HG02571 (cell line): ENCODE results near the gene VMAC.

Source experiments
- ATAC-seq: cut with Tn5 transposase; IDR thresholded peaks from one replicate; pipeline ENCODE4 v1.9.1; 2021; ENCODE audit warnings: mild to moderate bottlenecking, moderate library complexity; ENCODE audit not compliant: unreplicated experiment

Gene VMAC

DNA sequence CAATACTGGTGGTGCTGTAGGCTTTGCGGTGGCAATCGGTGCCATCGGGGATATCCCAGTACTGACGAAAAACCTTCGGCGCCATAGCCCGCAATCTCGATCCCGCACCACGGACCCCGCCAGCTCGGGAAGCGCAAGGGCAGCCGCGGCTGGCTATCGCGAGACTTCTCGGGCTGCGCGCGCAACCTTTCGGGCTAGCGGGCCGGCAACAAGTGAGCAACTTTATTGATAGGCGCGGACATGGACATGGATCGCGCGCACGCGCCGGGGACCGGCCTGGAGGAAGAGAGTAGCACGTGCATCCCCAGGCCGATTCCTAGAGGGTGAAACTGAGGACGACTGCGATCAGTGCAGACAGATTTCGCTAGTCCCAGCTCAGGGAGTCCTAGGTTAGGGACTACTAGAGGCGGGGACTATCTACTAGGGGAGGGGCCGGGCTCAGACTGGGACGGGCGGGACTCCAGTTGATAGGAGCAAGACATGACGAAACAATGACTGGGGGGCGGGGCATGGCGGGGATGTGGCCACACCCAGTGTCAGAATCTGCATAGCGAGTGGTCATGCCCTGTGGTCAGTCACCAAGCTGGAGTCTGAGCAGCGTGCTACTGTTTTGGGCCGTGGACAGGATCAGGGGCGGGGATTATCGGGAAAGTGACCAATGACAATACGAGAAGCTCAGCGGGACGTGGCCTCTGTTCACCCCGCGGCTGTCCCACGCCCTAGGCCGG, 884 bp upstream of the VMAC start, which contains the start of gene NDUFA11:
Gene NDUFA11 (minus strand): TSS at position 167 of the 728 bp plus-strand sequence. CDS start 82 bp downstream, at position 85.
- ATAC-seq = peak; percentile 39

DNA sequence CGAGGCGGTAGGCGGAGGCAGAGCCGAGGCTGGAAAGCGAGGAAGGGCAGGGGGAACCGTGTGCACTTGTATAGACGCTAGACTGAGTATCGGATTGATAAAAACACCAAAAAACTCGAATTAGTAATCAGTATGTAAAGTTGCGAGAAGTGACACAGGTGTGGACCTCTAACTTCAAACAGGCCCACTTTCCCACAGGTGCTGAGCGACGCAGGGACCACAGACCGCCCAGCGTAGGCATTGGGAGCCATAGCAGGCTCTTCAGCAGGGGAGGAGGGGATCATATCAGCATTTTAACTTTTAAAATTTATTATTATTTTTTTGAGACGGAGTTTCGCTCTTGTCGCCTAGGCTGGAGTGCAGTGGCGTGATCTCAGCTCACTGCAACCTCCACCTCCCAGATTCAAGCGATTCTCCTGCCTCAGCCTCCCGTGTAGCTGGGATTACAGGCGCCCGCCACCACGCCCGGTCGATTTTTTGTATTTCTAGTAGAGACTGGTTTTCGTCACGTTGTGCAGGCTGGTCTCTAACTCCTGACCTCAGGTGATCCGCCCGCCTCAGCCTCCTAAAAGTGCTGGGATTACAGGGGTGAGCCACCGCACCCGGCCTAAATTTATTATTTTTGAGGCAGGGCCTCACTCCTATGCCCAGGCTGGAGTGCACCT, 574 bp downstream of the VMAC start:
- no peak for ATAC-seq

DNA sequence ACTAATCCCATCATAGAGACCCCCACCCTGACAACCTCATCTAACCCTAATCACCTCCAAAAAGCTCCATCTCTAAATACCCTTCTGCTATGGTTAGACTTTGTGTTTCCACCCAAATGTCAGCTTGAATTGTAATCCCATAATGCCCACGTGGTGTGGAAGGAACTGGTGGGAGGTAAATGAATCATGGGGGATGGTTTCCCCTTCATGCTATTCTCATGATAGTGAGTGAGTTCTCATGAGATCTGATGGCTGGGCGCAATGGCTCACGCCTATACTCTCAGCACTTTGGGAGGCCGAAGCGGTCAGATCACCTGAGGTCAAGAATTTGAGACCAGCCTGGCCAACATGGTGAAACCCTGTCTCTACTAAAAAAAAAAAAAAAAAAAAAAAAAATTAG, 2.6 kb downstream of the VMAC start:
- ATAC-seq = no peak

DNA sequence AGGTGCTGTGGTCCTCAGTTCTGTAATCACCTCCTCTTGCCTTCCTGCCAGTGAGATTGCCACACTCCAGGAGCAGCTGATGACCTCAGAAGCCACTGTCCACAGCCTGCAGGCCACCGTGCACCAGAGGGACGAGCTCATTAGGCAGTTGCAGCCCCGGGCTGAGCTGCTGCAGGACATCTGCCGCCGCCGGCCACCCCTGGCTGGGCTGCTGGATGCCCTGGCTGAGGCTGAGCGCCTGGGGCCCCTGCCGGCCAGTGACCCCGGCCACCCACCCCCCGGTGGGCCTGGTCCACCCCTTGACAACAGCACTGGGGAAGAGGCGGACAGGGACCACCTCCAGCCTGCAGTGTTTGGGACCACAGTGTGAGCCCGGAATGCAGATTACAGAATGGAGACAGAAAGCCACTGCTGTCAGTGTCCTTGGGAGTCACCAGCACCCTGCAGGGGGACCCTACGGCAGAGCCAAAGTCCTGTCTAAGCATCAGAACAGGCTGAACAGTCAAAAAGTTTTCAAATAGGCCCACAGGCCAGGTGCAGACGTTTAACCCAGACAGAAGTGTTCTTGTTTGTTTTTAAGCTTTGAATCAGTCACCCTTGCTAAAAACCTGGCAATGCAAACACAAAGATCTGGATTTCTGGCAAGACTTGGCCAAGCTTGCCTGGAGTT, 4.2 kb downstream of the VMAC start:
- ATAC-seq = no peak

DNA sequence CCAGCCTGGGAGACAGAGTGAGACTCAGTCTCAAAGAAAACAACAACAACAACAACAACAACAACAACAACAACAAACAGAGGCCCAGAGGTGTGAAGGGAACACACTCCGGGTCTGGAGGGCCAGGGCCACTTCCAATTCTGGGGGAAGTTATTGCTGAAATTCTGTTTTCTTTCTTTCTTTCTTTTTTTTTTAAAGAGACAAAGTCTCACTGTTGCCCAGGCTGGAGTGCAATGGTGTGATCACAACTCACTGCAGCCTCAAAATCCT, 5.9 kb downstream of the VMAC start:
- no peak for ATAC-seq

DNA sequence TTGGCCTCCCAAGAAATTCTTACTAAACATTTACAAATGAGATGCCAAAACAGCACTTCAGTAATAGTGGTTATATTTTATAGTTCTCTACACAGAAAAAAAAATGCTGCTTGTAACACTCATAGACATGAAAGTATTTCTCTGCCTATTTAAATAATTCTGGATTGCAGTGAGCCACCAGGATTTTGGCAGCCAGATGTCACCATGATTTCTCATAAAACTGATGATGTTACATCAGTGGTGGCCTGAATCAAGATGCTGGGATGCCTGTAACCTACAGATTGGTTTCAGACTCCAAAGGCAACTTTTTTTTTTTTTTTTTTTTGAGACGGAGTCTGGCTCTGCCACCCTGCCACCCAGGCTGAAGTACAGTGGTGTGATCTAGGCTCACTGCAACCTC, 6.7 kb downstream of the VMAC start:
- ATAC-seq = no peak

DNA sequence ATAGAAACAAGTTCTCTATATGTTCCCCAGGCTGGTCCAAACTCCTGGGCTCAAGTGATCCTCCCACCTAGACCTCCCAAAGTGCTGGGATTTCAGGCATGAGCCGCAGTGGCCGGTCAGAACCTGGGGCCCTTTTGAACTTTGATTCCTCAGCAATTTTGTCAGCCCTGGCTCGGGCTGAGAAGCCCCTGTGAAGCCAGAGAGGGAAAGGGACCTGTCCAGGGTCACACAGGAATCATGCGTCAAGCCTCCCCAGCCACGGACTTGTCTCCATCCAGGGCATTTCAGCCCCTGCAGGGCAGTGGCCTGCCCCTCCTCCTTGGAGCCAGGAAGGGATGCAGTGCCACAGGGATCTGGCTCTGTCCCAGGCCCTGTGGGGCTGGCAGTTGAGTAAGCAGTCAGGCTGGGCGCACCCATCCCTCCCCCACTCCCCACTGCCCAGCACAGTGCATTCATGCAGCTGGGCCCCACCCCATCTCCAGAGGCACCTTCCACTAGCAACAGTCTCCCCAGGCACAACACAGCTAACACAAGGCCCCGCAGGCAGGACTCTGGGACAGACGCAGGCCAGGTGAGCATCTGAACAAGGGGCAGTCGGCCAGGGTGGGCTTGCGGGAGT, 9.2 kb downstream of the VMAC start, which contains the start of gene CAPS:
Gene CAPS (plus strand): TSS at position 516 of the 619 bp plus-strand sequence. CDS start 153 bp downstream, outside the sequence.
- no peak for ATAC-seq

DNA sequence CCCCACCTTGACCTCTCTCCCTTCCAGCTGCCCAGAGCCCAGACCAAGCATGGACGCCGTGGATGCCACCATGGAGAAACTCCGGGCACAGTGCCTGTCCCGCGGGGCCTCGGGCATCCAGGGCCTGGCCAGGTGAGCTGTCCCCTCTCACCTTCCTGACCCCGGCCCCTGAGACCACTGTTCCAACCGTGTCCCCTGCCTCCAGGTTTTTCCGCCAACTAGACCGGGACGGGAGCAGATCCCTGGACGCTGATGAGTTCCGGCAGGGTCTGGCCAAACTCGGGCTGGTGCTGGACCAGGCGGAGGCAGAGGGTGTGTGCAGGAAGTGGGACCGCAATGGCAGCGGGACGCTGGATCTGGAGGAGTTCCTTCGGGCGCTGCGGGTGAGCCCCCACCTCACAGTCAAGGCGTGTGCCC, 9.7 kb downstream of the VMAC start:
- no peak for ATAC-seq

DNA sequence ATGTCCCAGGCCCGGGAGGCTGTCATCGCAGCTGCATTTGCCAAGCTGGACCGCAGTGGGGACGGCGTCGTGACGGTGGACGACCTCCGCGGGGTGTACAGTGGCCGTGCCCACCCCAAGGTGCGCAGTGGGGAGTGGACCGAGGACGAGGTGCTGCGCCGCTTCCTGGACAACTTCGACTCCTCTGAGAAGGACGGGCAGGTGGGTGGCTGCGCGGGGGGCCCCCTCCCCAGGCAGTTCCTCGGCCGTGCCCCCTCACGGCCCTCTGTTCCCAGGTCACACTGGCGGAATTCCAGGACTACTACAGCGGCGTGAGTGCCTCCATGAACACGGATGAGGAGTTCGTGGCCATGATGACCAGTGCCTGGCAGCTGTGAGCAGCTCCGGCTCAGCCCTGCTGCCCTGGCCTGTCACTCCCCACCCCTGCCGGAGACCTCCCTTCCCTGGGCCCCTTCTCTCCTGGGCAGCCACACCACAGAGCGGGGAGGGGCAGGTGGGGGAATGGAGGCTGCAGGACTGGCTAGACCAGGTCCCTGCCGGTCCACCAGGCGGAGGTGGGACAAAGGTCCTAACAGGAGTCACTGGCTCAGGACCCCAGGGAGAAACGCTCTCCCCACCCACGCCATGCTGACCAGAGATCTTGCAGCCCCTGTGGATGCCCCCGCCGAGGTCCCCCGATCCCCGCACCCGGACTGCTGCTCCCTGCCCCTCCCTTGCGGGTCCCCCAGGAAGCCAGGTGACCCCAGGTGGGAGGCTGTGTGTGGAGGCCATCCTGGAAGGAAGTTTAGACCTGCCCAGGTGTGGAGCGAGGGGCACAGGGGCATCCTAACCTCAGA, 10.5 kb downstream of the VMAC start:
- ATAC-seq = no peak

DNA sequence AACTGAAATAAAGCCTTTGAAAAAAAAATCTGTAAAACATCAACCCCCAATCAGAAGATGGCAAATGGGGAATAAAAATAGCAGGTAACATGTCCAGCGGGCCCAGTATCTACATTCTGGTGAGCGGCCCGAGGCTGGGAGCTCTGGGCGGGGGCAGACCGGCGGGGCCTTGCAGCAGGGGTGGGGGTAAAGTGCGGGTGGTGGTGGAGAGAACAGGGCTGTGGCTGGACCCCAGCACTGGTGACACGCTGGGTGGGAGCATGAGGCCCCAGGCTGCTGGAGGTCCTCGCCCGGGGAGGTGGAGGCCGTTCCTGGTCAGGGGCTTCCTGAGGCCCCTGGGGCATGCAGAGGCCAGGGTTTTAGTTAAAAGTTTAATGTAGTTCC, 11.1 kb downstream of the VMAC start:
- ATAC-seq = no peak

DNA sequence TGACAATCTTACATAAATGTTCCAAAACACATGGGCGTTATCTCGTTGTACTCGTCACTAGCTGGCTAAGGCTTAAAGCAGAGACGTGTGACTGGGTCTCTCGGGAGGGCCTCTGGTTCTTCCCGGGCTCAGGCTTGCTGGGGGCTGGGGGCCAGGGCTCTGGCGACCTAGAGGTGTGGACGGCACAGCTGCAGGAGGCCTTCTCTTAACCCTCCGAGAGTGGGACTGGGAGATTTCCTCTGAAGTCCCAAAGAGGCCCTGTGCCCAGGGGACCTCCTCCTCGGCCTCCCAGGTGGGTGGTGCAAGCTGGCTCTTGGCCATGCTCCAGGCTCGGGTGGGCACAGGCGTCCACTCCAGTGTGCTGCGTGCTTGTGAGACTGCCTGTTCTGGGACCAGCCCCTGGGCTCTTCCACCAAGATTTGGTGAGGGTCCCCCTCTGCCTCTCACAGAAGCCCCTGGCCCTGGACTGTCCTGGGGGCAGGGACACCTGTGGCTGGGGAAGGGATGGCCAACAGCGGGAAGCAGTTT, 11.6 kb downstream of the VMAC start:
- no peak for ATAC-seq

DNA sequence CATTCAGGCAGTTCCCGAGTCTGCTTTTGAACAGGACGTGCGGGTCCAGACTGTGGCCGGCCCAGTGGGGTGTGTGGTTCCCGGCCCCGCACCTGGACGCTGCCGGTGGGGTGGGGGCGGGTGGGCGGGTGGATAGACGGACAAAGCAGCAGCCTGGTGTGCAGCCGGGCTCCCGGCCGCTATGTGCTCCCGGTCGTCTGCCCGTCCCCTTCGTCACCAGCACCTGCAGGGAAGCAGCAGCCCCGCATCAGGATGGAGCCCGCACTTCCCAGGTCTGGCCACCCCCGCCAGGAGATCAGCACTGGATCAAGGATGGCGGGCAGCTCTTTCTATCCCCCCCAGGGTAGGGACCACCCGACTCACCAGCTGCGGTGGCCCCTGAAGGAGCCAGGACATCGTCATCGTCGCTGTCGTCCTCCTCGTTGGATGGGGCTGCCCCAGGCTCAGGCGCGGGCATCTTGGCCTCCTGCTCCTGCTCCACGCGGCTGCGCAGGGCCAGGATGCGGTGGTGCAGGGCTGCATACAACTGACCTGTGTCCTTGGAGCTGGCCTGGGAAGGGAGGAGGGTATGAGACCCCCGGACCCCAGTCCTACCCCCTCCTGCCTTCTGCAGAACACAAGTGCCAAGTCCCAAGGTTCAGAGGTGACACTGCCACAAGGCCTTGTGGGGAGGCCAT, 12.9 kb downstream of the VMAC start:
- ATAC-seq = no peak

DNA sequence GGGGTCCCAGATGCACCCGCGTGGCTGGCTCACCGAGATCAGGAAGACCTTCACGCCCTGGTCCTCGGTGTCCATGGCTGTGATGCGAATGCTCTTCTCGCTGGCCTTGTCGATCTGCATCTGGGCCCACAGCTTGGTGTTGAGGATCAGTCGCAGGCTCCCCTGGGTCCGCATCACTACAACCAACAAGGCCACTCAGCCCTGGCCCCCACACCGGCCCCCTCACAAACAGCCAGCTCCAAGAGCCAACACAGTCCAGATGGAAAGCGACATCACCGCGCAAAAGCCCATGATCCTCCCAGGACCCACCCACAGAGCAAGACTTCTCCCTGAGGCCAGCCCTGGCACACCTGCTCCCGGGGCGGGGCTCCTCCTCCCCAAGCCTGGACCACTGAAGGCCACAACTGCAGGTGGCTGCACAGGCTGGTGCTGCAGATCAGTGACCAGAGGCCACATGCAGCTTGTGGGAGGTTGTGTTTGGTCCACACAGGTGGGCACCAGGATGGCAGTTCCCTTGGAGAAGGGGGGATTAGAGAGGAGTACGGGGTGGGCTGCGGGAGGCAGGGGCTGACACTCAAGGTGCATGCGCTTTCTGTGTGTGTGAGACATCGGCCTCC, 13.9 kb downstream of the VMAC start:
- no peak for ATAC-seq

DNA sequence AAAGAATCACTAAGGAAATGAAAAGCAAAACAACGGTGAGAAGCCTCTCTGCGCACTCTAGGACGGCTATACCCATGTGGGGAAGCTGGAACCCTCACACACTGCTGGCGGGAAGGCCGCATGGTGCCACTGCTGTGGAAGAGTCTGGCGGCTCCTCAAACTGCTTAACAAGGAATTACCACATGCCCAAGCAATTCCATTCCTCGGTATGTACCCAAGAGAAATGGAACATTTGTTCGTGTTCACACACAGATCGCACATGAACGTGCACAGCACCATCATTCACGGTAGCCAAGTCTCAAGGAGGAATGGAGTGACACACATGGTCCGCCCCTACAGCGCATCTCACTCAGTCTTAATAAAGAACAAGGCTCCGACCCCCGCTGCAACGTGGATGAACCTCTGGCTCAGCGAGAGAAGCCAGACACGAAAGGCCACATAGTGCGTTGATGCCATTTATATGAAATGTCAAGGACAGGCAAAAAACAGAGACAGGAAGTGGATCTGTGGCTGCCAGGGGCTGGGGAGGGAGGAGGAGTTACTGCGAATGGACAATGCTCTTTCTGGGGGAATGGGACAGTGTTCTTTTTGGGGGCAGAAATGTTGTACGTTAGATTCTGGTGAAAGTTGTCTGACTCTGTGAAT, 17.0 kb downstream of the VMAC start:
- no peak for ATAC-seq

DNA sequence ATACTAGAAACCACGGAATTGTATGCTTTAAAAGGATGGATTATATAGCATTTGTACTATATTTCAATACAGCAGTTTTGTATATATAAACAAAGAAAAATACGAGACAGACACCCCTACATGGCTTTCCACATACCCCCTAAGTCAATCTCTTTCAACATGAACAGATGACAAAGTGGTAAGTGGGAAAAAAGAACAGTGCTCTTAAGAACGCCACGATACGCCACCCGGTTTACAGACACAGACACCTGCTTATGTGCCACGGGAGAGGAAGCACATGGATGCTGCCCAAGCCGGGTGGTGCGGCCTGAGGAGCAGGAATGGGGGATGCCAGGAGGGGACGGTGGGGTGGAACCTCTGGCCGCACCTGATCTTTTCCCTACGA, 17.5 kb downstream of the VMAC start:
- no peak for ATAC-seq

DNA sequence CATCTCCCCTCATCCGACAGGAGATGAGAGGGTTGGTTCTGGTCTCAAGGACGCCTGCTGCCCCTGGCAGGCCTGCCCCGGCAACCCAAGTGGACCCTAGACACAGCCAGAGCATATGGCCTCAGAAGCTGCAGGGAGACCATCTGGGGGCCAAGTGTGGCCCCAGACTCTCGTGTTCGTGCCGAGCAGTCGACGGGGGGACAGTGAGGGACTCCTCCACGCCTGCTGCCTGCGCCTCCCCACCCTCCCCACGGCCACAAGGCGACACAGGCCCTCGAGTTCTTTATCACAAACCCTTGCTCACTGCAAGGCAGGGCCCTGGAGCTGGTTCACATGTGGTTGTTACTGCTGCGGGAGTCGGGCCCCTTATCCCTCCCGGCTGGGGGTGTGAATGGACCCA, 18.7 kb downstream of the VMAC start:
- ATAC-seq = no peak

DNA sequence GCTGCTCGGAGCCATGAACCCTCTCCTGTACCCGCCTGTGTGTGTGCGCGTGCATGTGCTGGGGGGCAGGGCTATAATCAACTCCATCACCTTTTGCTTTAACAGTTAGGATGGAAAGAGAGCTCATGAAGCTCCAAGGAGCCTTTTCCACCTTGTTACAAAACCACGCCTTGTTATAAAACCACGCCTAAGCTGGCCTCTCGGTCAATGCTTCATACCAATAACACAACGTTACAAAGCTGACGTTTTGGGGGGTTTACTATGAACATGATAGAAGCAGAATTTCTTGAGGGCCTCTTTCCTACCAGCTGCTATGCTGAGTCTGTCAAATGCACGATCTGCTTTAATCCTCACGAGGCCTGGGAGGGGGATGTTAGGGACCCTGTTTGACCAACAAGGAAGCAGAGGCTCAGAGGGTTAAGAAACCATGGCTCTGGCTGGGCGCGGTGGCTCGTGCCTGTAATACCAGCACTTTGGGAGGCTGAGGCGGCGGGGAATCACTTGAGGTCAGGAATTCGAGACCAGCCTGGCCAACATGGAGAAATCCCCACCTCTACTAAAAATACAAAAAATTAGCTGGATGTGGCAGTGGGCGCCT, 21.3 kb downstream of the VMAC start:
- no peak for ATAC-seq

DNA sequence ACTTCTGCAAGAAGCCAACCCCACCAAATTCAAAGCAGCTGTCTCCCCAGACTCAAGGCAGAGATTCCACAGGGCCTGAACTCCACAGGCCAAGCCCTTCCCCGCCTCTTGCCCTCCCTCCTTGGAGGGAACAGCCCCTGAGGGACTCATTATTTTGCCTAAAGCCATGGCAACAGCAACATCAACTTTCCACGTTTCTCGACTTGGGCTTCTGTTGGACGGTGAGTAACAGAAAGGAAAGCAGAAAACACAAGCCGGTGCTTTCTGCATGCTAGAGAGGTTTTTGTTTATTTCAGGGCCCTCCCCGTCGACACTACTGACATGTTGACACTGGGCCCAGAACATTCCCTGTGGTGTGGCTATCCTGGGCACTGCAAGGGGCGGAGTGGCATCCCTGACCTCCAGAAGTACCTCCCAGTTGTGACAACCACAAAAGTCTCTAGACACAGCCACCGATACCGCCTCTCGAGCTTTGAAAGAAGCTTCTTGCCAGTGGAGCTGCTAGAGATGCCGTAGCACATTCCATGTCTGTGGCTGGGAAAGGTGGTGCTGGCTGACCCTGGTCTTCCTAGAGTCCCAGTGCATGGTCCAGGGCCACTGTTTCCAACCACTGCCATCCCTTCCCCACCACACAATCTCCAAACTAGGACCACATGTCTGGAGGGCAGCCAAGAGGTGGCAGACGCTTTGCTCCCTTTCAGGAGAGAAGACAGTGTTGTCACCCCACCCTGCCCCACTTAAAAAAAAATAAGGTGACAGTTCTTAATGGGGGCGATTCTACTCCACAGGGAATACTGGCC, 22.2 kb downstream of the VMAC start:
- ATAC-seq = no peak
